Gastrocnemius medialis (tissue), 4 donors: ENCODE results near the gene ASB2. TPM values are rescaled to one million over a fixed set of nuclear protein-coding genes. Genes with fewer than 3 reads are reported as not detected.

Experiments used
- ATAC-seq, 2 donors: fragments of 150-250 bp; one replicate each; pipeline ENCODE4 v1.9.1; 2016
- DNase-seq, 2 donors: peaks; one replicate each; pipeline ENCODE4 v3.0.0-alpha.2; 2019
- H3K27ac ChIP-seq, 4 donors: fragments of 200-600 bp; sonication (generic); 1 replicate in 1 of 4; 2 replicates in 3 of 4; pipeline ENCODE4 v1.5.1; 2016 to 2018; ENCODE audit warnings: mild to moderate bottlenecking in 2 of 4, moderate library complexity in 1 of 4
- H3K27me3 ChIP-seq, 3 donors: fragments of 200-600 bp; sonication (generic) in 2 of 3; 1 replicate in 1 of 3; 2 replicates in 2 of 3; pipeline versions ENCODE4 v1.5.1 to v1.6.0; 2016 to 2019; ENCODE audit warnings: mild to moderate bottlenecking in 1 of 3, moderate library complexity in 1 of 3
- H3K36me3 ChIP-seq, 2 donors: fragments of 200-600 bp; sonication (generic) in 1 of 2; one replicate each; pipeline ENCODE4 v1.5.1; 2017 to 2018
- H3K4me1 ChIP-seq, 2 donors: fragments of 200-600 bp; sonication (generic) in 1 of 2; one replicate each; pipeline ENCODE4 v1.5.1; 2016 to 2017; ENCODE audit warnings: mild to moderate bottlenecking in 2 of 2
- H3K4me3 ChIP-seq, 4 donors: fragments of 200-600 bp; sonication (generic) in 3 of 4; 1 replicate in 1 of 4; 2 replicates in 3 of 4; pipeline ENCODE4 v1.5.1; 2016 to 2019; ENCODE audit warnings: mild to moderate bottlenecking in 2 of 4
- H3K9me3 ChIP-seq, 3 donors: fragments of 200-600 bp; sonication (generic) in 2 of 3; 1 replicate in 1 of 3; 2 replicates in 2 of 3; pipeline ENCODE4 v1.5.1; 2016 to 2019
- POLR2A ChIP-seq, 2 donors: fragments of 450-650 bp; IDR thresholded peaks; one replicate each; pipeline ENCODE4 v1.6.1; 2017; ENCODE audit warnings: antibody characterized with exemption in 2 of 2, mild to moderate bottlenecking in 2 of 2, moderate library complexity in 2 of 2
- in situ Hi-C, 4 donors: fragments of 200-750 bp; cut with MboI; loops; one replicate each; pipeline versions ENCODE4 v1.15.0 to v1.8.0; 2017; ENCODE audit warnings: low sequenced_read_pairs in 4 of 4
- intact Hi-C: fragments of 100-400 bp; cut with DNase I; formaldehyde crosslinking; loops from one replicate; pipeline ENCODE4 v1.15.1; 2023; ENCODE audit warnings: low total_unique reads
- total RNA-seq, 4 donors: library from RNA; depleted of rRNA; stranded (reverse); fragments of >200 nt; gene quantifications; one replicate each; pipeline versions ENCODE4 v1.1.0 to v1.2.3, GENCODE V29; 2016
- TF ChIP-seq, protein P1 (sequence below), 5 experiments: fragments of 450-650 bp in 3 of 5; fragments of 200-600 bp in 2 of 5; sonication (generic) in 2 of 5; IDR thresholded peaks in 4 of 5; conservative IDR thresholded peaks in 1 of 5; 1 replicate in 4 of 5; 2 replicates in 1 of 5; pipeline ENCODE4 v1.5.1; 2016 to 2019; ENCODE audit warnings: antibody characterized with exemption in 5 of 5, mild to moderate bottlenecking in 3 of 5, moderate library complexity in 3 of 5

The ASB2 gene
- total RNA-seq, 4 donors from 2014 or later, result 335 to 819 (median 539) TPM

DNA sequence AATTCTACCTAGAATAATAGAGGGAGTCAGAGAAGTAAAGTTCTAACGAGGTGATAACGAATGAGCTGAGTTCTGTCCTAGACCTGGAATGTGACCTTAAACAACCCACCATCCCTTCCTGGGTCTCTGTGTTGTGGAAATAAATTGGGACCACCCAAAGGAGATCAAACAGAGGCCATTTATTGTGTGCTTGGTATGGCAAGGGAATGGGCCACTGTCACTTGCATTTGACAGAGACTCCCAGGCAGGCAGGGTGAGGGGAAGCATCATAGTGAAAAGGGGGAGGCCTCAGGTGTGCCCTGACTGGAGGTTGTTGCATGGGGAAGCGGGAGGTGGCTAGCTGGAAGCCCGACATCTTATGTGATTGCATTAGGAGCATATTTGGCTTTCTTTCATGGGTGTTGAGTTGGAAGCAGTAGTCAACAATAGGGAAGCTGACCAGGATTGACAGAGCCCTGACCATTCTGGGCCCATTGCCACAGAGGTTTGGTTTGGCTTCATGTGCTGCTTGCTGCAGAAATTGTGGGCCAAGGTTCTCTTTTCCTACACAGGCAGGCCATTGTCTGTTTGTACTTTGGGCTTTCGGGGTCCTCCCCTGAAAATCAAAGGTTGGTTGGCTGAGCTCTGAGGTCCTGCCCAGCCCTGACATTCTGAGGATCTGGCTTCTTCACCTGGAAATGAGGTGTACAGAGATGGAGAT lies 66.8 kb downstream of the ASB2 start:
- H3K9me3 ChIP-seq, result no peaks in the 10 kb centered on the region

DNA sequence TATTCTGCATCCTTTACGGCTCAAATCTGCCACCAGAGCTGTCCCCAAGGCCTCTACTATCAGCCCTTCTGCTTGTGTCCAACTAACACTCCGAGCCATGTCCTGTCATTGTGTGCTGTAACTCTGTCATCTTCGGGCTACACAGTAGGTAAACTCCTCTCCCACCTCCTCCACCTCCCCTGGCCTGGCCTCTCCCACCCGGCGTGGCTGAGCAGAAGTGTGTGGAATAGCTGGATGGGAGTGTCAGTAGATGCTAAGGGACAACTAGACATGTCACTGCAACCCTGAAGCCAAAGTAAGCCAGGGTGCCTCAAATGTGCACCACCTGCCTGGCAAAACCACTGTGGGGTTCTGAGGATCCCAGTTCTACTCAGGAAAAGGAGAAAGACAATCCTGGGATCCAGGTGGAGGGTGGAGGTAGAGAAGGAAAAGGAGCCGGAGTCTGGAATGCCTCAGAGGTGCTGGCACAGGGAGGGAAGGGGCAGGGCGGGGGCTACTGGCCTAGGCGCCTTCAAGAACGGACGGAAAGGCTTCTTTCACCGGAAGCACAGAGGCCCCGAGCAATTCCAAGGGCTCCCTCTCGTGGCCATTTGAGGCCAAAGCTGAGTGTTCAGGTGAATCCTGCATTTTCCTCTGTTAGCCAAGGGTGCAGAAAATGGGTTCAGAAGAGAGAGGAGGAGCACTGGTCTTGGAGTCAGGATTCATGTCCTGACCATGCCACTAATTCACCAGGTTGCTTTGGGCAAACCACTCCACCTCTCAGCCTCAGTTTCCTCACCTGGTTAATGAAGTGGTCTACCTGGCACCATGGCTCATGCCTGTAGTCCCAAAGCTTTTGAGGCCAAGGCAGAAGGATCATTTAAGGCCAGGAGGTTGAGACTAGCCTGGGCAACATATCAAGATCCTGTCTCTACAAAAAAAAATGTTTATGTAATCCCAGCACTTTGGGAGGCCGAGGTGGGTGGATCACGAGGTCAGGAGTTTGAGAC lies 69.7 kb downstream of the ASB2 start:
- H3K27ac ChIP-seq, result no peak overlapping the region
- no peaks in the 10 kb centered on the region for H3K27me3 ChIP-seq
- in situ Hi-C loops (no loop called here), intact Hi-C loops (no loop called here)
- no peak overlapping the region for H3K4me3 ChIP-seq
- H3K36me3 ChIP-seq, result no peaks in the 10 kb centered on the region
- no peaks in the 10 kb centered on the region for H3K4me1 ChIP-seq
- ATAC-seq, result no peak
- no peaks in the 10 kb centered on the region for H3K9me3 ChIP-seq
- peak in 1 of 2 donors; percentile 31 for DNase-seq
- TF ChIP-seq, protein P1, sequence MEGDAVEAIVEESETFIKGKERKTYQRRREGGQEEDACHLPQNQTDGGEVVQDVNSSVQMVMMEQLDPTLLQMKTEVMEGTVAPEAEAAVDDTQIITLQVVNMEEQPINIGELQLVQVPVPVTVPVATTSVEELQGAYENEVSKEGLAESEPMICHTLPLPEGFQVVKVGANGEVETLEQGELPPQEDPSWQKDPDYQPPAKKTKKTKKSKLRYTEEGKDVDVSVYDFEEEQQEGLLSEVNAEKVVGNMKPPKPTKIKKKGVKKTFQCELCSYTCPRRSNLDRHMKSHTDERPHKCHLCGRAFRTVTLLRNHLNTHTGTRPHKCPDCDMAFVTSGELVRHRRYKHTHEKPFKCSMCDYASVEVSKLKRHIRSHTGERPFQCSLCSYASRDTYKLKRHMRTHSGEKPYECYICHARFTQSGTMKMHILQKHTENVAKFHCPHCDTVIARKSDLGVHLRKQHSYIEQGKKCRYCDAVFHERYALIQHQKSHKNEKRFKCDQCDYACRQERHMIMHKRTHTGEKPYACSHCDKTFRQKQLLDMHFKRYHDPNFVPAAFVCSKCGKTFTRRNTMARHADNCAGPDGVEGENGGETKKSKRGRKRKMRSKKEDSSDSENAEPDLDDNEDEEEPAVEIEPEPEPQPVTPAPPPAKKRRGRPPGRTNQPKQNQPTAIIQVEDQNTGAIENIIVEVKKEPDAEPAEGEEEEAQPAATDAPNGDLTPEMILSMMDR (IDR thresholded peaks at IDR 0.05 in 4 of 5, conservative IDR thresholded peaks at IDR 0.05 in 1 of 5), result peak in 3 of 5 experiments; percentile 25 to 52 (median 48)
- TF ChIP-seq POLR2A (IDR thresholded peaks at IDR 0.05), result no peak

More for the DNA sequence above, 66.8 kb downstream of the ASB2 start:
- in situ Hi-C loops, result no loop called here
- ATAC-seq, result no peak
- no peak for DNase-seq
- Histone ChIP-seq H3K4me1 (no peaks in the 10 kb centered on the region), H3K4me3 (no peak overlapping the region), H3K27ac (no peak overlapping the region), H3K36me3 (no peaks in the 10 kb centered on the region), H3K27me3 (no peaks in the 10 kb centered on the region)
- intact Hi-C loops, result no loop called here
- no peak for TF ChIP-seq POLR2A (IDR thresholded peaks at IDR 0.05)
- TF ChIP-seq, protein P1 (IDR thresholded peaks at IDR 0.05 in 4 of 5, conservative IDR thresholded peaks at IDR 0.05 in 1 of 5), result no peak

DNA sequence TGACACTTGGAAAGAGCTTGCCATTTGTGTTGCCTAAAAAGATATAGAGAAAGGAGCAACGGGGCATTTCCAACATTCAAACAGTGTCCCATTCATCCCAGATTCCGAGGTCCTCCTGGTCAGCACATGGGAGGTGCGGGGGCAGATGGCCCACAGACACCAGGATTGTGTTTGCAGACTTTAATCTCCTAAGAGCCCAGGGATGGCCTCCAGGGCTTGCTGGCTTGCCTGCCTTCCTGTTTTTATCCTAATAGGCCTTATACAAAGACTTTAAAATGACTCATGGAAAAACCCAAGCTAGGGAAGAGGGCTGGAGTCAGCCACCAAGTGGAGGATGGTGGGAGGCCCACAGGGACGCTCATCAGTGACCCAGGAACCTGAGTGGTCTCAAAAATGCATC lies 70.7 kb downstream of the ASB2 start:
- TF ChIP-seq, protein P1 (IDR thresholded peaks at IDR 0.05 in 4 of 5, conservative IDR thresholded peaks at IDR 0.05 in 1 of 5), result no peak
- TF ChIP-seq POLR2A (IDR thresholded peaks at IDR 0.05), result no peak
- in situ Hi-C loops, result no loop called here
- no peaks in the 10 kb centered on the region for H3K36me3 ChIP-seq
- no peak overlapping the region for H3K27ac ChIP-seq
- H3K4me1 ChIP-seq, result no peaks in the 10 kb centered on the region
- DNase-seq, result peak in 1 of 2 donors; percentile 6
- no peaks in the 10 kb centered on the region for H3K9me3 ChIP-seq
- H3K4me3 ChIP-seq, result no peak overlapping the region
- no peaks in the 10 kb centered on the region for H3K27me3 ChIP-seq
- intact Hi-C loops, result no loop called here
- ATAC-seq, result no peak

DNA sequence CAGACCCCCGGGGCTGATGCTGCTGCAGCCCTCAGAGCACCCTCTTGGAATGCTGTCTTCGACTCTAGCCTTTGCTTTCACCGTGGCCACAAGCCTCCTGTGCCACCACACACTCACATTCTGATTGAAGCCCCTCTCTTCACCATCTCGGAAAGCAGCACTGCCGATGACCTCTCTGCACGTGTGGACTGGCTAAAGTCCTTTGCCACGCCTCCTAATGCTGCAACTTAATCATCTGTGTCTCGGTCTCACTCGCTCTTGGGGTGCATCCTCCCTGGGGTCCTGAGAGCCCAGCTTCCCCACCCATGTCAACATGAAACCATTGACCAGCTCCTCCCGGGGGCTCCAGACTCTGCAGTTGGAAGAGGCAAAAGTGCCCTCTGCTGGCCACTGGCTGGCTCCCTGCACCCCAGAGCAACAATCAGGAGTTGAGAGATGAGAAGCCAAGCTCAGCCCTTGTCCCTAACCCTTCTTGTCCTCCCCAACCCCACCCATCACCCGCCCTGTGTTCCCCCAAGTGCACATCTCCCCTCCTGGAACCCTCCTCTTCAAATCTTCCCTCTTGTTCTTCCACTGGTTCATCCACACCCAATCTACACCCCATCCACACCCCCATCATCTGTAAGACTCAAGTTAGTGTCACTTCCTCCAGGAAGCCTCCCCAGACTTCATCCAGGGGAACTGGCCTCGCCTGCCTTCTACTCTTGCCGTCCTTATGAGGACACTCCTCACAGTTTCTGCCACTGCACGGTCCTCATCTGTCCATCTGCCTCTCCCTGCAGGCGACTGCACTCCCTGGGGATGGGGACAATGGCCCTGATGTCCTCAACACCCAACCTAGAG lies 72.8 kb downstream of the ASB2 start:
- Histone ChIP-seq H3K36me3 (no peaks in the 10 kb centered on the region), H3K27me3 (no peaks in the 10 kb centered on the region), H3K4me1 (no peaks in the 10 kb centered on the region), H3K4me3 (no peak overlapping the region), H3K27ac (no peak overlapping the region), H3K9me3 (no peaks in the 10 kb centered on the region)
- no peak for ATAC-seq
- intact Hi-C loops, result no loop called here
- in situ Hi-C loops, result no loop called here
- DNase-seq, result no peak
- TF ChIP-seq POLR2A (IDR thresholded peaks at IDR 0.05), result no peak
- TF ChIP-seq, protein P1 (IDR thresholded peaks at IDR 0.05 in 4 of 5, conservative IDR thresholded peaks at IDR 0.05 in 1 of 5), result no peak
